ENCODE results near the gene CAMTA1. TPM values are rescaled to one million over a fixed set of nuclear protein-coding genes. Genes with fewer than 3 reads are reported as not detected.

CAMTA1 gene
- total RNA-seq, 1 donor from 2014 or later, result 114 TPM

DNA sequence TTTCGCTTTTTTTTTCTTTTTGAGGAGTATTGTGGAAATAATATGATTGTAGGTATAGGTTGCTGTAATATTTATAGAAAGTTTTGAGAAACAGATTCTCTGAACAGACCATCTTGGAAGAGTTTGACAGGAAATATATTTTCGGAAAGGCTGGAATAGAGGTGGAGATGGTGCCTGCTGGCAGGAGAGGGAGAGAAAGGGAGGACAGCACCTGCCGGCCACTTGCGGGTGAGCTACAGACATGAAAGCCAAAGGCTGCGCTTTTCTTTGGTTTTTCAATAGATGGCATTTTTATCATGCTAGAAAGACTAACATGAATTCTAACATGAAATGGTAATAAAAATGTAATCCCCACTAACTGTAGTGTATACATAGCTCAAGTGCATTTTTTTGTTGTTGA, 82.1 kb downstream of the CAMTA1 start:
- intact Hi-C loops (cut with DNase I), result no loop called here
- DNase-seq (ENCODE audit: low spot score), result no peak

DNA sequence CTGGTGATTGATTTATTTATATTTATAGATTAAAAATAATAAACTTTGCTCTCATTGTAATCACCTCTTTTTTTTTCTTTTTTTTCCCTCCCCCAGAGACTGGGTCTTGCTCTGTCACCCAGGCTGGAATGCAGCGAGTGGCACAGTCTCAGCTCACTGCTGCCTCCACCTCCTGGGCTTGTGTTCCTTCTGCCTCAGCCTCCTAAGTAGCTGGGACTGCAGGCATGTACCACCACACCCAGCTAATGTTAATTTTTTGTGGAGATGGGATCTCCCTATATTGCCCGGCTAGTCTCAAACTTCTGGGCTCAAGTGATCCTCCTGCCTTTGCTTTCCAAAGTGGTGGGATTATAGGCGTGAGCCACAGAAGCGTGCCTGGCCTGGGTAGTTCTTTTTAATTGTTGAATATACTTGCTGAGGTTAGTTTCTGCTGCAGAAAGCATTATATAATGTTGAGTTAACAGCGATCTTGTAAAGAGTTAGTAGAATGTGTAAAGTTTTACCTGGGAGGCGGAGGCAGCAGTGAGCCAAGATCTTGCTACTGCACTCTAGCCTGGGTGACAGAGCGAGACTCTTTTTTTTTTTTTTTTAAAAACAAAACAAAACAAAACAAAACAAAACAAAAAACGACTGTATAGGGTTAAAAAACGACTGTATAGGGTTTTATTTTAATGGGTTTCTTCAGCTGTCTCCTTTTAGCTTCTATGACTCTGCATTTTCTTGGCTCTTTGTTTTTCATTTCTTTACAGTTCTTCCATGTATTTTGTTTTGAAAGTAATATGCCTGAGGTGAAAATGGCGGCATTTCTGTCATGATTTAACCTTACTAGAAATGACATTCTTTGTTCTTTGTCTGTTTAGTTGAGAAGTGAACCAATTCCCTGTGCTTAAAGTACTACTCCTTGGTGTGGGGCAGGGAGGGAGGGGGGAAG, 82.7 kb downstream of the CAMTA1 start:
- intact Hi-C loops (cut with DNase I), result no loop called here
- no peak for DNase-seq (ENCODE audit: low spot score)

DNA sequence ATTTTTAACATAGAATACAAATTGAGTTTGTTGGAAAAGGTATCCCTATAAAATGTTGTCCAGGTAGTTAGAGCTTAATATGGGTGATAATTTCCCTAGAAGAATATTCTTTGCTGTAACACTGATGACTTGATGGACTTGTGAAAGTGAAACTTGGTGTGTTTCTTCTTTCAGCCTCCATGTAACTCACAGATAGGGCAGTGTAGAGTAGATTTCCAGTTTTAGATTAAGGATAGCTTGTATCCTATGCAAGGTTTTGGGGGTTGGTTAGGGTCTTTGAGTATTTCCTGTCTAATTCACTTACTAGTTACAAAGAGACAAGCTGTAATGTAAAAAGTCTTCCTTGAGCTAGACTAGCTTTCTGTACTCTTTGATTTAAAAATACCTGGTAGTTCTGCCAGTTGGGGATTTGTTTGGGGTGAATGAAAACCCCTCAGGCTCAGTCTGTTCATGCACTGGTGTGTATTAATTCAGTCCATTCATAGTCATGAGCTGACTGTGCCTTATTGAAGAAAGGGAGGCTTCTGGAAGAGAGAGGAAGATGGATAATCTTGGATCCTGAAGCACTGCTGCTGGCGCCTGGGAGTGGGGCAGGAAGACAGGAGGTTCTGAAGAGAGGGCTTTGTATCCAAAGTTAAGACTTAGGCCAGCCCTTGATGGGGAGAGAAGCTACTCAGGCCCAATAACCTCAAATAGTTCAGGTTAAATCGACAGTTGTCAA, 83.6 kb downstream of the CAMTA1 start:
- intact Hi-C loops (cut with DNase I), result no loop called here
- no peak for DNase-seq (ENCODE audit: low spot score)

DNA sequence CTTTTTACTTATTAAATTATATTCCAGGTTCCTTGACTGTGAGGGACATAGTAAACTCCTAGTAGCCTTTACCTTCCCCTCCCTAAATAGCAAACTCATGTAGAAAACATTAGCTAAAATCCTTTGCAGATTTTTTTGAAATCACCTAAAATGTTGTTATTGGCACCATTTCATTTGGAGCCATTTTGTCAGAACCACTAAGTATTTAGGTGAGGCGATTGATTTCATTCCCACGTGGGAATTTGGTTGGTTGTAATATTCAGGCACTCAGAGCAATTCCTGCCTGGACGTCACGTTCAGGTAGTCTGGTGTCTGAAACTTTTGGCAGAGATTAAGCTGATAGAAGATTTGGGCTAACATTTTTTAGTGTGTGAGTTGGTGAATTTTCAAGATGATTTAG, 84.3 kb downstream of the CAMTA1 start:
- DNase-seq (ENCODE audit: low spot score), result no peak
- intact Hi-C loops (cut with DNase I), result no loop called here

DNA sequence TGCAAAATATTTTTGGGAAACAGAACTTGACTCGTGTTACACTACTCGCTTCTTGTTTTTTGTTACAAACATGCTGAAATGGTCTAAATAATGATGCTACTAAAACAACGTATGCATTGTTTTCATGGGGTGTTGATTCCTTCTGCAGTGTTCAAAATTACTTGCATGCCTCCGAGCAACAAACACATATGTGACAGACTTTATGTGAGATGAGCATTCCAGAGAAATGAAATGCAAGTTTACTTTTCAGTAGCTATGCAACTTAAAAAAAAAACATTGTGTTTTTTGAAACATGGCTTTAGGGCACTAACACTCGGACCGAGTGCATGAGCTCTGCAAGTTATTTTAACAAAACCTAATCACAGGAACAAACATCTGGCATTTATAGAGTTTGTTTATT, 84.8 kb downstream of the CAMTA1 start:
- no peak for DNase-seq (ENCODE audit: low spot score)
- intact Hi-C loops (cut with DNase I), result no loop called here

DNA sequence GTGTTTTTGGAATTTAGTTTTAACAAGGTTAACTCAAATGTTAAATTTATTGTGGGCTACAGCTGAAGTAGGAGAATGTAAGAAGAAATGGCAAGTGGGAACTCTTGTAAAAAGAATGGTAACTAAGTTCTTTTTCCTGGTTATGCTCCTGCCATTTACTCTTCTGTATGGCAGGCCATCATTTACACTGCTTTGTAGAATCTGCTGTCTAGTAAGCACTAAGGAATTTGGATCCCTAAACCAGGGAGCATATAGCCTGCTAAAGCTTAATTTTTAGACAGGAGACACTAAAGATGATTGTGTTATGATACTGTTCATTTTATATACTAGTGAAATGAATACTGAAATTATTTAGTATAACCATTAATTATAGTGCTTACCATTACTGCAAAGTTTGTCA, 85.3 kb downstream of the CAMTA1 start:
- no peak for DNase-seq (ENCODE audit: low spot score)
- intact Hi-C loops (cut with DNase I), result no loop called here

DNA sequence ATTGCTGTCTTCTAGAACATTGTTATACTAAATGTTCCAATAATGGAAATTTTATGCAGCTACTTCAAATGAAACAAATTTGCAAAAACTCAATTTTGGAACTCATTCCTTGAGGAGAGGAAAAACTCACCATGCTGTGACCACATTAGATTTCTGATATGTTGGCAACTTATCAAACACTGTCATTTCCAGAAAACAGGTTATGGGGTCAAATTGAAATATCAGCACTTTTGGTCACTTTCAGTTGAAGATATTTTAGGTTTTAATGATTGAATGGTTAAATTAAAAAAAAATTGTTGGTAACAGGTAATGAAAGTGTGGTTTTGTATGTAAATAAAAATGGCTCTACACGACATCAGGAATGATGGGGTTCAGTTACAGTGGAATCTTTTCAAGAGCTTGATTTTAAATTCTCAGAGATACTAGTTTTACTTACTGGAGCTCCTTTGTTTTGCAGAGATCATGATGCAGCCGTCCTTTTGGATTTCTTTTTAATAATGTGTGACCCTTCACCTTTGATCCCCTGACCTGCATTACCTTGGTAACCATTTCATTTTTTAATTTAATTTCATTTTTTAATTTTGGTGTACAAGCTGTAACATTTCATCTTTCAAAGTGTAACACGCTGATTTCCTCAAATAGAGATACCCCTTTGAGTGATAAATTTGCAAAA, 86.2 kb downstream of the CAMTA1 start:
- intact Hi-C loops (cut with DNase I), result no loop called here
- DNase-seq (ENCODE audit: low spot score), result no peak

DNA sequence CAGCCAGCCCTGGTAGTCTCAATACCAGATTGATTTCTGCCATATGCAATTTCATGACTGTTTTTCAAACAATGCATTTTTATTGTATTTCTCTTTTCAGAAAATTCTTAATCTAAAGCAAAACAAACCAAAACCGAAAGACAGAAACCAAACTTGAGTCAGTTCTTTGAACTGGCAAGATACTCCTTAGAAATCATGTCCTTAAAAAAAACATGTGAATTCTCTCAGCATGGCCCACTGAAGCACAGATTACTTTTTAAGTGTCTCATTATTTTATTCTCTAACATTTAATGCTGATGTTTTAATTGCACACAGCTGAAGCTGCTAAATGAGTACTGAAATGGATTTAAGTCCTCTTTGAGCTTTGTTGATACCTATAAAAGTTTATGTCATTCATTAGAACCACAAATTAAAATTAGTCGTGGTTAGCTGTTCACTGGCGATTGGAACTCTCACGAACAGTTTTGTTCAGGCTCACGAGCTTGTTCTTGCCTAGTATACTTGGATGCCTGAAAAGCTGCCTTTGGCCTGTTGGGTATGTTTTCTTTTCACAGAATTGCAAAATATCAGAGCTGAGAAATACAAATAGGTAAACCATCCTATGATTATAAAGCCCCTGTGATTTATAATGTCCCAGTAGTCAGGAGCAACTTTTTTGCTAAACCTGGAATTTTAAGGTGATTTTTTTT, 87.5 kb downstream of the CAMTA1 start:
- DNase-seq (ENCODE audit: low spot score), result no peak

DNA sequence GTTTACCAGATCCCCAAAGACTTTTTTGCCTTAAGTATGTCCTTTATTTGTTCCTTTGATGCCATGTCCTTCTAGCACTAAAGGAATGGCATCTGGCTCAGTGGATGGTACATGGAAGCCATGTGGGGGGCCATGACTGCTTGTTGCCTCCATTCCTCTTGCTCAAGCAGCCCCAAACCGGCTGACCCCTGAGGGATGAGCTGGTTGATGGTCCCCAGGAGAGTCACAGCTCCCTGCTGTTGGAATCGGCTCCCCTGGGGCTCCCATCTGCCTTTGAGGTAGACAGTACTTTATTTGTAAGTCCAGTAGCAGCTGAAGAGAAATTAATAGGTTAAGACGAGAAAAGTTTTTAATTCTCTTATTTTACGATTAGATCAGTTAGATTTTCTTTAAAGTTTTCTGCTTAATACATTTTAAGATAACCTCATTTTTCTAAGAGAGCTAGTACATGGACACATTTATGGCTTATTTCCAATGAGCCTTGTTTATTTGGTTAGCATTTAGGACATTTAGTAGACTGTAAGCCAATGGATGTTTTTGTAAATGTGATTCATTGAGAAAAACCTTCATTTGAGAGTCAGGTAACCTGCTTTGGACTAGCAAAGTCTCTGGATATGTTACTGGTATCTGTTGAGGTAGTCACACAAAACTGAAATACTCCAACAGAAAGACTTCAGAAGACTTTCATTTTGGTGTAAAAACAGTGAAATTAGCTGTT, 88.2 kb downstream of the CAMTA1 start:
- intact Hi-C loops (cut with DNase I), result no loop called here
- no peak for DNase-seq (ENCODE audit: low spot score)

More for the DNA sequence above, 87.5 kb downstream of the CAMTA1 start:
- intact Hi-C loops (cut with DNase I), result no loop called here

DNA sequence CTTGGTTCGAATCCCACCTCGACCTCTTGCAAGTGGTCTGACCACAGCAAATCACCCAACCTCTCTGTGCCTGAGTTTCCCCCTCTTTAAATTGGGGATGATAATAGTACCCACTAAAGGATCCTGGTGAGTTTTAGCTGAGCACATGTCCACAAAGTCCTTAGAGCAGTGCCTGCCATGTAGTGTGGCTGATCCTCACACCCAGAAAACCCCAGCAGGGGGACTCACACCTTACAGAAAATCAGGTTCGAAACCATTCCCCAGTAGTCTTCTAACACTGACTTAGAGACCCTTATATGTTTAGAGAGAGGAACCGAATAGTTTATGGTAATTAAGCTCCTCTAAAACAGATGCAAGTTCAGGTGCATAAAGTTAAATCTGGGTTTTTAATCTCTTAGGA, 89.0 kb downstream of the CAMTA1 start:
- no peak for DNase-seq (ENCODE audit: low spot score)
- intact Hi-C loops (cut with DNase I), result no loop called here

DNA sequence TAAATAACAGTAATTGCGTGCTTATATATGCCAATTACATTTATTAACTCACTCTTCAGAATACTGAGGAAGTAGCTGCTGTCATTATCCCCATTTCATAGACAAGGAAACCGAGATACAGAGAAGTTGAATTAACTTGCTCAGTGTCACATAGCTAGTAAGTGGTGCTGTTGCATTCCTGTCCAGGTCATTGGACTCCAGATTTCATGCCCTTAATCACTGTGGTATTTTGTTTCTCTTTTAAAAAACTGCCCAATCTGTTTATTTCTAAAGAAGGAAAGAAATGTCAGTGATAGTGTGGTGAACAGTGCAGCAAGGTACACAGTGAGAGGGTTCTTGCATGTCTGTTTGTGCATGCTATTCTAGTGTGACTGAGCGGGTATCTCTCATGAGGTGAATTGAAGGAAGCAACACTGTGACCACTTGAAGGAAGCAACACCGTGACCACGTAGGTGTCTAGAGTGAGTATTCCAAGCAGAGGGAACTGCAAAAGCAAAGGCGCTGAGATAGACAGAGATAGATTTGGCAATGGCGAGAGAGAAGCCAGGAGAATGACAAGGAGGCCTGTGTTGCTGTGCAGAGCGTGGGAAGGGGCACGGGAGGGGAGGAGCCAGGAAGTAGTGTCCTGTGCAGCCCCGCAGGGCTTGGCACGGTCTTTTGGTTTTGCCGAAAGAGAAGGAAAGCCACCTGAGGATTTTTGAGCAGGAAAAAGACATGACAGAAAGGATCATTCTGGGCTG, 95.9 kb downstream of the CAMTA1 start:
- no peak for DNase-seq (ENCODE audit: low spot score)
- intact Hi-C loops (cut with DNase I), result no loop called here

DNA sequence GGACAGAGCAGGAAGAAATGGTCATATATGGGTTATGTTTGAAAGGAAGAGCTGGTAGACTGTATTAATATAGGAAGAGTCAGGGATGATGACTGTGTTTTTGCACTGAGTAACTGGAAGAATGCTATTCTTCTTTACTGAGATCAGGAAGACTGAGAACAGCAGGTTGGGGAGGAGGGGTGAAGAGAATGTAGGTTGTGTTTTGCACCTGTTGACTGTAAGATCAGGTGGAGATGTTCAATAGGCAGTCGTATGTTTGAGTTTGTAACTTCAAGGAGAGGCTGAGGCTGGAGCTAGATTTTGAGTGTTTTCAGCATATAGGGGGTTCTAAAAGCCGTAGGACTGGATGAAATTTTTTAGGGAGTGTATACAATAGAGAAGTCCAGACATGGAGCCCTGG, 97.2 kb downstream of the CAMTA1 start:
- no peak for DNase-seq (ENCODE audit: low spot score)
- intact Hi-C loops (cut with DNase I), result no loop called here

DNA sequence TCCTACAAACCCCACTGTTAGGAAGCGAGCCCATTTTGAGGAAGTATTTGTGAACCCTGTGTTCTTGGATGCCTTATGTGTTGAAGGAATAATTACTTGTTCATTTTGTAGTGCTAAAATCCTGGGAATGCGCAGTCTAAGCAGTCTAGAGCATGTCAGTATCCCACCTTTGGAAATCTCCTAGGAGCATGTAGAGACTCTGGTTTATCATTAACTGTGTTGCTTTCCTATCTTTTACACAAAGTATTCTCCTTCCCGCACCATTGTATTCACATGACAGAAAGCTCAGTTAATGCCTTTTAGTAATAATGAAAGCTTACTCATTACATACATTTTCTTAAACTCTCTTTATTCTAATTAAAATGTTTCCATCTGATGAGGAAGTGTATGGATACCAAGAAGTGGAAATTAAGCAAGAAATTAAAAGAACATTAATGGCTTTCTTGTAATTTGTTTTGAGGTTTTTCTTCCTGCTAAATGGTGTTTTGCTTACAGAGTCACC, 99.4 kb downstream of the CAMTA1 start:
- intact Hi-C loops (cut with DNase I), result no loop called here
- no peak for DNase-seq (ENCODE audit: low spot score)

DNA sequence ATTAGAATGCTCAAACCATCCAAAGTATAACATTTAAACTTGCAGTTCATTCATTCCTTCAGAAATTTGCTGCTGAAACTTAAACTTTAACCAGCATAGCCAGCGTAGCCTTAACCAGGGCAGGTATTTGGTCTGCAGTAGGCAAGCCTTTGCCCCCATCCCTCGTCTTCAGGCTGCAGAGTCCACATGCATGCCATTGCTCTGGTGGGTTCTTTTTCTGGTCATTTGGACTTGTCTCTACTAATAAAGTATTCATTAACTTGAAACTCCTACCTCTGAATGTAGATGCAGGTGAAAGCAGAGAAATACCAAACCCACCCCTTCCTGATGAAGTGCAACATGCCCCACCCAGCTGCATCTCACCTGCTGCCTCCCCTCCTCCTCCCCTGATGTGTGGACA, 100.2 kb downstream of the CAMTA1 start:
- no peak for DNase-seq (ENCODE audit: low spot score)
- intact Hi-C loops (cut with DNase I), result no loop called here

DNA sequence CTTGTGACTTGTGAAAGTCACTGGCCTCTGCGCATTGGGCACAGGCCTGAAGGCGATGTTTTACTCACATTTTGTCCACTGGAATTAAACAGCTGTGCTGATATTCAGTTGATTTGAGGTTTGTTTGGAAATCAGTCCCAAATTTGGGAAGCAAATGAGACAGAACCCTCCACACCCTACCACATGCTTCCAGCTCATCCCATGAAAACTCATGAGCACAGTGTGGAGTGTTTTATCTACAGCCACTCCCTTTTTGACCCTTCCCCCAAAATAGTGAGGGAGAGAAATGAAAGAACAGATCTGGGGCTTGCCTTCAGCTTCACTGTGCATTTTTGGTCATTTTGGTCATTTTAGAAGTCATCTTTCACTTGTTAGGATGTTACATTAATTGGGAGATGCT, 101.3 kb downstream of the CAMTA1 start:
- intact Hi-C loops (cut with DNase I), result no loop called here

DNA sequence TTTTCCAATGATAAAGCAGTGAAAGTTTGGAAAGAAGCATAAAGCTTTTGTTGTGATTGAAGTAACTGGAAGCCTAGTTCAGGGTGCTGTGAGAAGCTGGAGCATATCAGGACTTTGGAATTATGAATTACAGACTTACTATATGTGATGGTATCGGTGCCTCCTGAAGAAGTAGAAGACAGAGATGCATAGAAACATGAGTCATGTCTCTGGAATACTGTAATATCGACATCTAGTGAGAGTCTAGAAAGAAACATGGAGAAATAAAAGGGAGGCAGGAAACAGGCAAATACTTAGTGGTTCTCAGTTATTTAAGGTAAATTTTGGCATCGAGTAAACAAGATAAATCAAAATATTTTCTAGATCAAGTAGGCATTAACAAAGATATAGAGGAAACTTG, 103.0 kb downstream of the CAMTA1 start:
- no peak for DNase-seq (ENCODE audit: low spot score)
- intact Hi-C loops (cut with DNase I), result no loop called here

More for the DNA sequence above, 101.3 kb downstream of the CAMTA1 start:
- DNase-seq (ENCODE audit: low spot score), result no peak

DNA sequence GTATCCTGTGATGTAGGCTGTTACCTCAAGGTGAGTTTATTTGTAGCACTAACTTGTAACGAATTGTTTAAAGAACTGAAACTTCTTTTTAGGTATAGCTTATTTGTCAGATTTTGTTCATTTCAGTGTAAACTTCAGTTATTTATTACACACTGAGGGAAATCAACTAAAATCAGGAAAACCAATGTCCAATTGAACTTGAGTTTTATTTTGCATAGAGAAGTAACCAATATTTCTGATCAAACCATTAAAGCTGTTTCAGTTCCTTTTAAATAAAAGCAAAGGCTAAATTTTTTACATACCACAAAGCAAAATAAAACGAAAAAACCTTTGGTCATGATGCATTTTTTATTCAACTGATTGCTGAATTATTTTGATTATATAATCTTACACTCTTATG, 103.6 kb downstream of the CAMTA1 start:
- intact Hi-C loops (cut with DNase I), result no loop called here
- no peak for DNase-seq (ENCODE audit: low spot score)

DNA sequence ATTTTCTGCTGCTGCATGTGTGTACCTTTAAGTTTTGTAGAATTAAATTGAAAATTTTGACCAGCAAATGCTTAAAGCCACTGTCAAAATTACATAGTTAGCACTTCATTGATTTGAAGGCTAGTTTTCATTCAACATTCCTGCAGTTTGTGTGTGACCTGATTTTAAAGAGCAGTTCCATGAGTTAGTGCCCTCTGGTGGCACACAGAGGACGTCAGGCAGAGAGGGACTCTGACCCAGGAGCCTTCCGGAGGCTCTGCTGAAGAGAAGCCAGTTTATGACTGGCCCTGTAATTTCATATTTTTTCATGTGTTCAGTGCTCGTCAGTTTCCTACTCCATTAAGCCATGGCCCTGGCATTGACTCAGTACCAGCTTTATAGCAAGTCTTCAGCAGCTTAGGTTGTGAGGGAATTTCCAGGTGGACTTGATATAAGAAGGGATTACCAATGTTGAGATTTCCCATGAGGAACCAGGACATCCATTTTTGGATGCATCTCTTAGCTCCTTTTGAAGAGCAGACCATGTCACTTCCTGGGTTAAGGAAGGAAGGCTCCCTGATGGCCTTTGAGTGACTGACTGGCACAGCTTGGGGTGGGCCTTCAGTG, 104.7 kb downstream of the CAMTA1 start:
- peak; percentile 73 for DNase-seq (ENCODE audit: low spot score)
- intact Hi-C loops (cut with DNase I), result loop anchor here (2.0 to 10.0 kb wide), 3 partner anchors 98 to 325 kb away; no protein-coding TSS in a partner anchor
